Hematopoietic multipotent progenitor cell (in vitro differentiated cells): ENCODE results near the gene CST5. TPM values are rescaled to one million over a fixed set of nuclear protein-coding genes. Genes with fewer than 3 reads are reported as not detected.
"Not testable (repeated sequence)": the region's sequence is repeated elsewhere in the genome, so short reads cannot be mapped to it uniquely, and the experiment has no call there.

Experiments
- DNase-seq, 3 donors: peaks; one replicate each; pipeline ENCODE4 v3.0.0-alpha.2; 2011 to 2015; ENCODE audit warnings: low read depth in 2 of 3, low spot score in 2 of 3
- total RNA-seq: library from RNA; depleted of rRNA; stranded (reverse); fragments of >200 nt; gene quantifications from one replicate; pipeline ENCODE4 v1.2.3, GENCODE V29; 2012

The CST5 gene
- total RNA-seq, result not detected

GRCh38 chr20:23879328-23879798 lies at the start of gene CST5:
Gene CST5, minus strand, starts transcription at chr20:23879748. Its CDS starts 72 bp downstream, at chr20:23879676.
- DNase-seq, result no peak

- DNase-seq, result no peak
These were observed 49.2 kb upstream of the CST5 start for GRCh38 chr20:23928788-23929187.

GRCh38 chr20:23928353-23928752 lies 48.8 kb upstream of the CST5 start:
- no peak for DNase-seq

GRCh38 chr20:23926944-23927872 lies 47.7 kb upstream of the CST5 start:
- DNase-seq, result no peak

GRCh38 chr20:23926526-23926880 lies 47.0 kb upstream of the CST5 start:
- DNase-seq, result no peak

- DNase-seq, result no peak
These were observed 46.4 kb upstream of the CST5 start for GRCh38 chr20:23925789-23926525.

- no peak for DNase-seq
These were observed 45.2 kb upstream of the CST5 start for GRCh38 chr20:23924751-23925150.

- no peak for DNase-seq
These were observed 44.4 kb upstream of the CST5 start for GRCh38 chr20:23923891-23924435.

GRCh38 chr20:23923311-23923710 lies 43.8 kb upstream of the CST5 start:
- no peak for DNase-seq

- no peak for DNase-seq
These were observed 41.1 kb upstream of the CST5 start for GRCh38 chr20:23920408-23921325.

GRCh38 chr20:23918896-23919295 lies 39.3 kb upstream of the CST5 start:
- DNase-seq, result no peak

- no peak for DNase-seq
These were observed 38.7 kb upstream of the CST5 start for GRCh38 chr20:23918101-23918862.

- no peak for DNase-seq
These were observed 37.6 kb upstream of the CST5 start for GRCh38 chr20:23917024-23917725.

GRCh38 chr20:23915844-23916243 lies 36.3 kb upstream of the CST5 start:
- no peak for DNase-seq

GRCh38 chr20:23914469-23914868 lies 34.9 kb upstream of the CST5 start:
- DNase-seq, result not testable (repeated sequence)

- DNase-seq, result no peak
These were observed 30.7 kb upstream of the CST5 start for GRCh38 chr20:23910210-23910609.

GRCh38 chr20:23909390-23909789 lies 29.8 kb upstream of the CST5 start:
- DNase-seq, result no peak

GRCh38 chr20:23907579-23907978 lies 28.0 kb upstream of the CST5 start:
- no peak for DNase-seq

- not testable (repeated sequence) for DNase-seq
These were observed 22.8 kb upstream of the CST5 start for GRCh38 chr20:23902396-23902795.
